ENCODE measurements around the gene VMP1.

VMP1 gene

GRCh38 chr17:59693582-59693981, 13.9 kb upstream of the VMP1 start:
- DNase-seq (ENCODE audit: low spot score): no peak
- no peak for TF ChIP-seq CTCF (IDR thresholded peaks at IDR 0.05; ENCODE audit: extremely low read depth, missing control alignments)

- DNase-seq (ENCODE audit: low spot score): no peak
- no peak for TF ChIP-seq CTCF (IDR thresholded peaks at IDR 0.05; ENCODE audit: extremely low read depth, missing control alignments)
Measured at GRCh38 chr17:59694344-59694743, 13.1 kb upstream of the VMP1 start.

GRCh38 chr17:59695945-59696681, 11.3 kb upstream of the VMP1 start:
- TF ChIP-seq CTCF (IDR thresholded peaks at IDR 0.05; ENCODE audit: extremely low read depth, missing control alignments): no peak
- no peak for DNase-seq (ENCODE audit: low spot score)

- peak; percentile 12 for DNase-seq (ENCODE audit: low spot score)
- no peak for TF ChIP-seq CTCF (IDR thresholded peaks at IDR 0.05; ENCODE audit: extremely low read depth, missing control alignments)
Measured at GRCh38 chr17:59696682-59697277, 10.7 kb upstream of the VMP1 start.

GRCh38 chr17:59698143-59698542, 9.3 kb upstream of the VMP1 start:
- no peak for DNase-seq (ENCODE audit: low spot score)
- no peak for TF ChIP-seq CTCF (IDR thresholded peaks at IDR 0.05; ENCODE audit: extremely low read depth, missing control alignments)

- no peak for DNase-seq (ENCODE audit: low spot score)
- TF ChIP-seq CTCF (IDR thresholded peaks at IDR 0.05; ENCODE audit: extremely low read depth, missing control alignments): no peak
Measured at GRCh38 chr17:59699218-59699617, 8.2 kb upstream of the VMP1 start.

GRCh38 chr17:59699786-59700185, 7.7 kb upstream of the VMP1 start:
- DNase-seq (ENCODE audit: low spot score): no peak
- TF ChIP-seq CTCF (IDR thresholded peaks at IDR 0.05; ENCODE audit: extremely low read depth, missing control alignments): no peak
